ENCODE data around the gene CPZ. TPM values are rescaled to one million over a fixed set of nuclear protein-coding genes. Genes with fewer than 3 reads are reported as not detected.
A peak's percentile ranks its signal among the peaks of the same experiment; 100 is the strongest.

The CPZ gene
- total RNA-seq, 4 donors from 2014 or later, result 4.1 to 12.9 (median 6.5) TPM

- Histone ChIP-seq H3K9me3 (no peaks in the 10 kb centered on the region), H3K36me3 (no peaks in the 10 kb centered on the region), H3K27ac (no peak overlapping the region), H3K4me1 (peaks cover 6 to 11% of the 10 kb centered on the region in 2 donors), H3K4me3 (replicated peaks in 1 of 3) (no peak overlapping the region), H3K27me3 (no peaks in the 10 kb centered on the region)
- WGBS, 2 donors, result 88 to 93% methylated on average over 5 to 9 of the region's 9 CpGs
- intact Hi-C loops (cut with DNase I), result no loop called here
- no peak for TF ChIP-seq POLR2A (IDR thresholded peaks at IDR 0.05)
- TF ChIP-seq, protein P1, sequence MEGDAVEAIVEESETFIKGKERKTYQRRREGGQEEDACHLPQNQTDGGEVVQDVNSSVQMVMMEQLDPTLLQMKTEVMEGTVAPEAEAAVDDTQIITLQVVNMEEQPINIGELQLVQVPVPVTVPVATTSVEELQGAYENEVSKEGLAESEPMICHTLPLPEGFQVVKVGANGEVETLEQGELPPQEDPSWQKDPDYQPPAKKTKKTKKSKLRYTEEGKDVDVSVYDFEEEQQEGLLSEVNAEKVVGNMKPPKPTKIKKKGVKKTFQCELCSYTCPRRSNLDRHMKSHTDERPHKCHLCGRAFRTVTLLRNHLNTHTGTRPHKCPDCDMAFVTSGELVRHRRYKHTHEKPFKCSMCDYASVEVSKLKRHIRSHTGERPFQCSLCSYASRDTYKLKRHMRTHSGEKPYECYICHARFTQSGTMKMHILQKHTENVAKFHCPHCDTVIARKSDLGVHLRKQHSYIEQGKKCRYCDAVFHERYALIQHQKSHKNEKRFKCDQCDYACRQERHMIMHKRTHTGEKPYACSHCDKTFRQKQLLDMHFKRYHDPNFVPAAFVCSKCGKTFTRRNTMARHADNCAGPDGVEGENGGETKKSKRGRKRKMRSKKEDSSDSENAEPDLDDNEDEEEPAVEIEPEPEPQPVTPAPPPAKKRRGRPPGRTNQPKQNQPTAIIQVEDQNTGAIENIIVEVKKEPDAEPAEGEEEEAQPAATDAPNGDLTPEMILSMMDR (IDR thresholded peaks at IDR 0.05), result no peak
- DNase-seq, result no peak
Observed at GRCh38 chr4:8644461-8644891, 51.9 kb downstream of the CPZ start.

DNA sequence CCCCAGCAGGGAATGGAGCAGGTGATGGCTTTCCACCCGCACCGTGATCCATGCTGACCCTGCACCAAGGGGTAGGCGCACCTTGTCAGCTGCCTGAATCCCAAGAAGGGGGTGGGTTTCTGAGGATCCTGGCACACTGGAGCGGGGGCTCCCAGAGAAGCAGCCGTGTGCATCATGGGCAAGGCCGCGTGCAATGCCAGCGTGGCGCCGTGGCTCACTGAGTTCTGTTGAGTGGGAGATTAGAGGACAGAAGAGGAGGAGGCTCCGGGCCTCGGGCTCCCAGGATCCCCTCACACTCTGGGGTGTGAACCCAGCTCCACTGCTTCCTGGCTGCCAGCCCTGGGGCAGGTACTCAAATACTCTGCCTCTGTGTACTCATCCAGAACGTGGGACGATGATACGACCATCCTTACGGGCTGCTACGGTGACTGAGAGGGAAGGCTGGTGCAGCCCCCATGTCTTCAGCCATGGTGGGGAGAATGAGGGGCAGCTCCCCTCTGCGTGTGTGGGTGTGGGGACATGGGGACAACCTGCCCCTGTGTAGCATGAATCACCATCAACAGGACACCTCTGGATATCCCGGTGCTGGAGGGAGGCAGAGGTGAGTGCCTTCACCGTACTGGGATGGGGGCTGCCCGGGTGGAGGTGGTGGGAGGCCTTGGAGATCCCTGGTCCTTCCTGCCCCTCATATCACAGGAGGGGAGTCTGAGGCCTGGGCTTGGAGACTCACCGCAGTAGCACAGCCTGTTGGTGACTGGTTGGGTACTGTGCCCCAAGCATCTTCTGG lies 52.6 kb downstream of the CPZ start:
- DNase-seq, result no peak
- H3K36me3 ChIP-seq, result no peaks in the 10 kb centered on the region

GRCh38 chr4:8645753-8646124 lies 53.2 kb downstream of the CPZ start:
- WGBS, 2 donors, result 94 to 100% methylated on average over 2 to 10 of the region's 16 CpGs
- no peaks in the 10 kb centered on the region for H3K9me3 ChIP-seq
- H3K36me3 ChIP-seq, result no peaks in the 10 kb centered on the region
- H3K27ac ChIP-seq, result no peak overlapping the region
- no peaks in the 10 kb centered on the region for H3K27me3 ChIP-seq
- intact Hi-C loops (cut with DNase I), result no loop called here
- no peak overlapping the region for H3K4me3 ChIP-seq (replicated peaks in 1 of 3)
- TF ChIP-seq POLR2A (IDR thresholded peaks at IDR 0.05), result no peak
- TF ChIP-seq, protein P1 (IDR thresholded peaks at IDR 0.05), result no peak
- peaks cover 6 to 11% of the 10 kb centered on the region in 2 donors for H3K4me1 ChIP-seq
- DNase-seq, result no peak

More for the DNA sequence above, 52.6 kb downstream of the CPZ start:
- TF ChIP-seq, protein P1 (IDR thresholded peaks at IDR 0.05), result no peak
- no peak for TF ChIP-seq POLR2A (IDR thresholded peaks at IDR 0.05)
- no peak overlapping the region for H3K4me3 ChIP-seq (replicated peaks in 1 of 3)
- intact Hi-C loops (cut with DNase I), result no loop called here
- H3K27me3 ChIP-seq, result no peaks in the 10 kb centered on the region
- no peaks in the 10 kb centered on the region for H3K9me3 ChIP-seq
- H3K4me1 ChIP-seq, result peaks cover 6 to 11% of the 10 kb centered on the region in 2 donors
- H3K27ac ChIP-seq, result no peak overlapping the region
- 68 to 70% methylated on average over 18 of the region's 22 CpGs for WGBS, 2 donors

DNA sequence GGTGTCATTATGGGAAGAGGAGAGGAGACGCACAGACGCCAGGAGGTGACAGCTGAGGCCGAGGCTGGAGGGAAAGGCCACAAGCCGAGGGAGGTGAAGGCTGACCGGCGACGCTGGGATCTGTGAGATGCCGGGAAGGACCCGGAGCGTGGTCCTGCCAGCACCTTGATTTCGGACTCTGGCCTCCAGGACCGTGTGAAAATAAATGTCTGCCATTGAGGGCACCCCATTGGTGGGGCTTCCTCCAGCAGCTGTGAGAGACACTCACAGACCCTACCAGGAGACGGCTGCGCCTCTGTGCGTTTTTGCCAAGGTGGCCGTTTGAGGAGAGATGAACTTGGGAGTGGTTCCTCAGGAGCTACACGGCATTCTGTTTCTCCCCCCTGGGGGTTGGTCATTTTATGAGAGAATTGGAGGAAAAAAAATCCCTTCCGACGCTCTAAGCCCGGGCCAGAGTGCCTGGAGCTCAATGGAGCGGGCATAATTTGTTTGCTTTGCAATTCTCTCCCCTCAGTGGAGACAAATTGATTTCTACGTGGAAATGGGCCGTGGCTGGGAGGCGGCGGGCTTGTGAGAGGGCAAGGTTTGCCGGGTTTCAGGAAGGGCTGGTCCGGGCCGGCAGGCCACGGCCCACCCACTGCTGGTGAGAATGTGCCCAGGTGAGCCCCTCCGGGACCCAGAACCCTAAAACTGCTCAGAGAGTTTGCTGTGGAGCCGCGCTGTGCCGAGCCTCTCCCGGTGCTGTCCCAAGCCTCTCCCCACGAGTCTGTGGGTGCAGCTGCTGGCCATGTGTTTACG lies 53.9 kb downstream of the CPZ start:
- no peaks in the 10 kb centered on the region for H3K9me3 ChIP-seq
- peaks cover 6 to 11% of the 10 kb centered on the region in 2 donors for H3K4me1 ChIP-seq
- peak; percentile 14 to 33 for DNase-seq
- no peak overlapping the region for H3K27ac ChIP-seq
- no peaks in the 10 kb centered on the region for H3K36me3 ChIP-seq
- 56 to 59% methylated on average over 36 of the region's 36 CpGs for WGBS, 2 donors
- no peaks in the 10 kb centered on the region for H3K27me3 ChIP-seq
- TF ChIP-seq, protein P1 (IDR thresholded peaks at IDR 0.05), result no peak
- no peak for TF ChIP-seq POLR2A (IDR thresholded peaks at IDR 0.05)
- intact Hi-C loops (cut with DNase I), result no loop called here
- H3K4me3 ChIP-seq (replicated peaks in 1 of 3), result no peak overlapping the region

Data from thyroid gland (tissue), 4 donors.